Dermis microvascular lymphatic vessel endothelial cell (primary cell): ENCODE results near the gene BCL11A. TPM values are rescaled to one million over a fixed set of nuclear protein-coding genes. Genes with fewer than 3 reads are reported as not detected.

ENCODE experiments used
- DNase-seq, 2 donors: peaks; one replicate each; pipeline versions ENCODE4 v3.0.0 to v3.0.0-alpha.2; 2010; ENCODE audit warnings: low read depth in 2 of 2
- total RNA-seq: library from RNA; depleted of rRNA; stranded (reverse); fragments of >200 nt; gene quantifications from 2 replicates; pipeline ENCODE4 v1.2.1, GENCODE V29; 2014

Gene BCL11A
- total RNA-seq, 1 donor from 2014 or later, result 0.64 TPM

DNA sequence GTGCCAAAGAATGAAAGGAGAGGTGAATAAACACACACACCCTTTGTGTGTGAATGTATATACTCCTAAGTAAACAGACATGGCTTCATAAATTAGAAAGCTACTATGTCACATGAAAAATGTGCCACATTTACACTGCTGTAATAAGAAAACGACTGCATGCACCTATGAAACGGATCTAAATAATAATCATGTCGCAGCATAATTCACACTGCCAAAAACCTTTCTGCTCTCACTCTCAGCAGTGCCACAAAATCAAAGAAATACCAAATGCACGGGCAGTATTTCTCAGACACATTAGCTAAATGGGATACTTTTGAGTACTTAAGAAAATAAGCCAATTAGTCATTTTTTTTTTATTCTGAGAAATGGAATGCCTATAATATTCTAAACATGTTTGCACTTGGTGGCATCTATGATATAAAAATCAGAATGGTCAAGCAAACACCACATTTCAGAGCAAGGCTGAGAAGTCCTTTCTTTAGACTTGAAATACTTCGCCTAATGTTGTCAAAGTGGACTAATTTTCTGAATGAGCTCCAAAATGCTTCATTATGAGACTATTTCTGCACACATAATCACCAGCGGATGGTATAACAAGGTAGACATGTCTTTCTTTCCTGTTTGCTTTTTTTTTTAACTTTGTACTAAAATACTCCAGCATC lies 6.6 kb downstream of the BCL11A start:
- DNase-seq, result no peak

DNA sequence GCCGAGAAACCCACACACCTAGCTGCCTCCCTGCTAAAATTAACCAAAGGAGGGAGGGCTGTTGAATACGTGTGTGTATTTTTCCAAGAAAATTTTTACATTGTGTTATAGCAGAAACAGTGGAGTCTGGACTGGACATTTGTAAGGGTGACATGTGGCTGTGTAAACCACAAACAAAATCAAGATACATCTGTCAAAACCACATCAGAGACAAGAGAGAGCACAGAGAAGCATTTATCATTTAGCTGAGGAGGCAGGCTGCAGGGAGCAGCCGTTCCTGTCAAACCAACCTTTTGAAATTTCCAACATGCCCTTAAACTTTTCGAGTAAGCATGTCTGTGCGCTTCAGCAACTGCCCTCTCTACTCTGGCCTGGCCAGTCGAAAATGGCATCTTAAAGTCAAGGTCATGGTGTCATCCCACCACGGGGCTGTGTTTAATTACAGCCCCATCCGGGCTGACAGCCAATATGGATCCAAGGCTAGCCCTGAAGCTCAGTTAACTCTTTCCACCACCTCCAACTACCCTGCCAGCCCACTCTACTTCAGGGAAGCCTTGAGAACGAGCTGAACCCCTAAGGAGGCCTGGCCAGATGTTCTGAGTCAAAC lies 8.4 kb downstream of the BCL11A start:
- no peak for DNase-seq

DNA sequence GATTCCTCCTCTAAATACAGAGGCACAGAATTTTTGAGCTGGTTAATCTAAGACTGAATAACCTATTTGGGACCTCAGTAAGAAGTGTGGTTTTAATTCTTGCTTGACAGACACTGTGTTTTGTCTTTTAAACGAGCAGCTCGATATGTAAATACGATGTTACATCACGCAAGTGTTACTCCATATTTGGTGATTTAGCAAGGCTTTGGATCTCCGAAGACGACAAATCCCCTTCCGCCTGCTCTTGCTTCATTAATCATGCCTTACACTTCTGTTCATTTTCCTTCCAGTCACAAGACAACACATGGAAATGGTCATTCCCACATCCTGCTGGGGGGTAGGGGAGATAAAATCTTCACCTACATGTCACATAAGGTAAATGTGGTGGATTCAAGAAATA lies 9.4 kb downstream of the BCL11A start:
- DNase-seq, result no peak

DNA sequence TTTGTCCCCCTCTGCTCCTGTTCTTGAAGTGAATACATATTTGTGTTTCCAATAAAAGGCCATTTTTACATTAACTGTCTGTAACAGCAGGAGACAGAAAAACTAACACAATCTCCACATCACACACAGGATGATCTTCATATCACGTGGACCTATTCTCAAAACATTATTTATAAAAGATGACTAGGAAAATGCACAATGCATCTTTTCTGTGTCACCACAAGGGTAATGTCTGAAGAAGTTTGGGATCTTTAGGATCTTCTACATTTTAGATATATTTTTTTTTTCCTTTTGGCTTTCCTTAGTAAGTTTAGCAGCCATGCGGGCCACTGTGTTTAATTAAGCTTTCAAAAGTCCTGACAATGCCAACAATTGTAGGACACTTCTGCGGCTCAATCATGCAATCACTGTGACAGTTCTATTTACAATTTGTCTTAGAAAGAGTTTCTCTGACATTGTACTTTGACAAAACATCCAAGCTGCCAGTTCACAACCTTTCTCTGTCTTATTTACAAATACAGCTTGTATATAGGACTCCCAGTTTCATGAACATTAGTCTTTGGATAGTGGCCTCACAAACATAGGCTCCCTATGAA lies 12.3 kb downstream of the BCL11A start:
- no peak for DNase-seq

DNA sequence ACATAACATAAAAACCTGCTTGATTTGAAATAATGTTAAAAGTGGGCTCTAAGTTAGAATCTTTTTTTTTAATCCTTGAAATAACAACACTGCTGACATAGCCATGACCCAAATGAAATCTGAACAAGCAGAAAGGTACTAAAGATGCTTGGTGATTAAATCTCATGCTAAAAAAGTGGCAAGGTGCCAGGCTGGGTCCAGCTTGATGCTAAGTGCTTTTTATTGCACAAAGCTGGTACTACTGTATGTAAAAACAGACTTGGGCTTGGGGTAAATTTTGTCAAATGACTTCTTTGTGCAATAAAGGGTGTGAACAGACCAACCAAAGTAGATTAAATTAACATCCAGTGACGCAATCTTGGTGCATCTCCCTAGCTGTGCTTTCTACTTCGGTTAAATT lies 13.4 kb downstream of the BCL11A start:
- no peak for DNase-seq

DNA sequence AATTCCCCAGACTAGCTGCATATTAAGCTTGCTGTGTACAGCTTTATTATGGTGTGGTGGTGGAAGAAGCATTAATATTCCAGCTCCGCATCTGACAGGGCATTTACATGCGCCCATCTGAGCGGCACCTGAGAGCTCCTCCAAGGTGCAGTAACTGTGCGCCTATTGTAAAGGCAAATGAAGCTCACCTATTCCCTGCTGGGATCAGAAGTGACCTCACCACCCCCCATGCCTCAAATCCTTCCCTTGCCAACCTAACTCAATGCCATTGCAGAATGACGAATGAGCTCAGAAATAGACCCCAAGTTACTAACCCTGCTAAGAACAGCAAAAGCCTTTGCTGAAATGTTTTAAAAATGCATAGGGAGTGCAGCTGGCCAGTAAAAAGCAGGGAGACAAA lies 14.3 kb downstream of the BCL11A start:
- no peak for DNase-seq

GRCh38 chr2:60538101-60538500 lies 15.4 kb downstream of the BCL11A start:
- no peak for DNase-seq

DNA sequence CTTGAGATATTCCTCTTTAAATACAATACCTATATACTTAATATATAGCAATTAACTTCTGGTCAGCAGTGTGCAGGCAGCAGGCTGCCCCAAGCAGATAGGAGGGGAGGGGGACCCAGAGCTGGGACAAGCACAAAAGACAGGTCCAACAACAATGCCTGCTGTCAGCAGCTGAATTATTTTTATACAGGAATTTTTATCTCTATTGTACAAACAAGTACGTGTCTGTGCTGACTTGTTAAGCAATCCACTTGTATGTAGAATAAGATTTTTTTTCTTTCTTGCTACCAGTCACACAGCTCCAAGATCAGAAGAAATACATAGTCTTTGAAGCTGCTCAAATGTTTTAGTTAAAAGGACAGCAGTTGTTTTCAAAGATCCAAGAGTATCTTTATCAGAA lies 16.7 kb downstream of the BCL11A start:
- no peak for DNase-seq

GRCh38 chr2:60535685-60536312 lies 17.7 kb downstream of the BCL11A start:
- no peak for DNase-seq

- DNase-seq, result no peak
Observed at GRCh38 chr2:60534892-60535684, 18.4 kb downstream of the BCL11A start.

- no peak for DNase-seq
Observed at GRCh38 chr2:60534052-60534685, 19.3 kb downstream of the BCL11A start.

DNA sequence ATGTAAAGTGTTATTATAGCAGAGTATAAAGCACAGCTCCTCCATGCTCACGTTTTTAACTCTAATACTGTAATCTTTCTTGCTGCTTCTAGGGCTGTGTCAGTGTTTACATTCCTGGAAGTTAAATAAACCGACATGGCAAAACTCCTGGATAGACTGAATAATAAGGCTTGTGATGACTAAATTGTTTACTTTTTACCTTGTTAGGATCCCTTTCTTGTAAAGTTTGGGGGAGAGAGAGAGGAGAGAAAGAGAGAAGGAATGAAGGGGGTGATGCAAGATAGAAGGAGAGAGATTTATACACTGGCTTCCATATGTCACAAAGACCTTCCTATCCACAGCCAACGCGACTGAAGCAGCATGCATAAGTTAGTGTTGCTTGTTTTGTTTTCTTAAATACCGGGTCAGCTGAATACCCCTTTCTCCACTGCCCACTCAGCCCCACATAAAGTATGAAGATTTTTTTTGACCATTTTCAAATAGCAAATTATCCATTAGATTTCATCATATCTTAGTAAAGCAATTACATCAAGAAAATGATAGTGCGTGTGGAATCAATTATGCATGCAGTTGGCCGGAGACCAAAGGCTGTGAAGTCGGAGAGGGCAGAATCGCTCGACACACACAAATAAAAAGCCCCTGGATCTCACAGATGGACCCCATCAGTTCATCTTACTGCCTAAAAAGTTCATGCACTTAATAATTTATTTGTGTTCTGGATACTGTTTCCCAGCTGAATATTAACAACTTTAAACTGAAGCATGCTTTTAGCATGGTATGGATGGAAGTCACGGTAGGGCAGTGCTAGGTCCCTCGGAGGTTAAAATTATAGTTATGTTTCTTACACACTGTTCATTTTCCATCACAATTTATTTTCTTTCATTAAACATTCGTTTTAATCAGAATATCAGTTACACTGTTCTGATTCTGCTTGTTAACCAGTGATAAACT lies 20.1 kb downstream of the BCL11A start:
- no peak for DNase-seq

DNA sequence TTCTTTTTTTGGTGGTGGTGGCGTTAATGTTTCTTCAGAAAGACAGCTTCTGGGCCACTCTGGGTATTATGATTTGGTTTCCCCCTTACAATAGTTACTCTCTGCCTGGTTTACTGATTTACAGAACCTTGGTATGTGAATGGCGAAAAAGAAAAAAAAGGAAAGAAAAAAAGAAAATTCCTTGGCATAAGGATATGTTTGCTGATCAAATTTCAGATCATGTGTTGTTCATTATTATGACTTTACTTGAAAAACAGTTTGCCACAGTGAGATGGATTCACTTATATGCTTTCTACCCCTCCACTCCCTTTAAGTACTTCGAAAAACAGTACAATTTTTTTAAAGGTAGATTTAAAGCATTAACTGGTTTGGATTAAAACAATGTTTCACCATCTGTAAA lies 21.0 kb downstream of the BCL11A start:
- no peak for DNase-seq

GRCh38 chr2:60531701-60532133 lies 21.7 kb downstream of the BCL11A start:
- no peak for DNase-seq

- DNase-seq, result peak in 1 of 2 donors; percentile 31
Observed at GRCh38 chr2:60530660-60531281, 22.7 kb downstream of the BCL11A start.

- DNase-seq, result no peak
Observed at GRCh38 chr2:60529785-60530627, 23.4 kb downstream of the BCL11A start.

DNA sequence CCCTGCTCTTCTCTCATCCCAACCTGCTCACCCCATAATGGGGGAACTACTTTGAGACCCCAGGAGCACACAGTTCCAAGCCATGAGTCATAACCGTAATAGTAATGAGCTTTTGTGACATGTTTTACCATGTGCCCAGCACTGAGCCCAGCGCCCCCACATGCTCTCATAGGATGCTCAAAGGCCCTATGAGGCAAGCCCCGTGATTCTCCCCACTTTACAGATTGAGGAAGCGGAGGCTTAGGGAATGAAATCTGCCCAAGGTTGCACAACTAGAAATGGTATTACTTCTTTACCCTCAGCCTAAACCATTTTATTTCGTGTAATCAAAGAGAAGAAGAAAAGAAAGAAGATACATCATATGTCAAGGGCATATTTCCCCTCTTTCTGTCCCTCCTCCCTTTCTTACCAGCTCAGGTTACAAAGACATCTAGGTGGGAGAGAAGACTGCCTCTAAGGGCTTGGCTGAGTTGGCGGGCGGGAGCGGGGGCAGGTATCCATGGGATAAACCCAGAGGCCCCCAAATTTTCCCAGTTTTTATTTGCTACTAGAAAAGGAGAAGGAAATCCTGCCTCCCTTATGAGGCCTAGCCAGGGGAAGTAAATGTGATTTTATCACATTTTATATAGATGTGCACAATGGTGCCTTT lies 24.2 kb downstream of the BCL11A start:
- no peak for DNase-seq

DNA sequence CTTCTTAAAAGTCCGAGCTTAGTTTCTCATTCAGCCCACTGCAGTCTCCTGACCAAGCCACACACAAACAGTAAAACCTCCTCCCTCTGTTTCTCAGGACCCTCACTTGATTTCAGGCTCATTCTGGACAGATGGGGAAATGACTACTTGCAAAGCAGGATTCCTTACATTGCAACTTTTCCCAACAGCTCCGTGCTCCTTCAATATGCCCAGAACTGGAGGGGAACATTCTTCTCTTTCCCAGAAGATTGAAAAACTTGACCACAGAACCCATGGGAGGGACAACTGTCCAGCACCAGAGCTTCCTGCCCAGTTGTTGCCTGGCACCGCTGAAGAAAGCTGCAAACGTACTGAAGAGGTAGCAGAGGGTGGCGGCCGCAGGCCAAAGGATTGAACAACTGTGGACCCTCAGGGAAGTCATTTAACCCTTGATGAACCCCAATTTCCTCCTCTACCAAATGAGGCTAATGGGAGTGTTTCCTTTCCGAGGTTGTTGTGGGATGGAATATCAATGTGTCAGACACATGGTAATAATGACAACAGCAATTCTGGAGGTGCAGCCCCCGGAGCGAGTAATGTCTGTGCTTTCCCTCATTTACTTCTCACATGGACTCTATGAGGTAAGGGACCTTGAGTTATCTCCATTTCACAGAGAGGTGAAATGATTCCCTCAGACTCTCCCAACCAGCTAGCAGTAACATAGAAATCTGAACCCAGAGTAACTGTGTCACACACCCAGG lies 25.0 kb downstream of the BCL11A start:
- no peak for DNase-seq
